CD4-positive, alpha-beta T cell treated with Interferon alpha-2 for 1 hour (primary cell): Measurements from ENCODE around the gene CLDN19.

ENCODE experiments used
- DNase-seq, 2 donors: peaks; one replicate each; pipeline ENCODE4 v3.0.0-alpha.2; 2020 to 2022

Gene CLDN19

DNA sequence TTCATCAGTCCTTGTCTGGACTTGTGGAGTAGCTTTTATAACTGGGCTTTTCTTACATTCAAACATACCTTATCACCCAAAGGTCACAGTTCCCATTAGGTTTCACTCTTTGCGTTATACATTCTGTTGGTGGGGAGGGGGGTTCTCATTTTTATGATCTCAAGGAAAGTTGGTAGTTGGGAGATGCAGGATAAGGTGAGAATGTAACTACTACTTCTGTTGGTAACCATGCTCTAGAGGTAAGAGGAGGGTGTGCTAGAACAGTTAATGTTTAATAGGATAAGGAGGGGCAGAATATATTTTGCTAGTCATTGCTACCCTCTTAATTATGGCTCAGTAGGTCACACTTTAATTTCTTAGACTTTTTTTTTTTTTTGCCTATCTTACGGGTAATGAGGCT, 47.1 kb downstream of the CLDN19 start:
- no peak for DNase-seq

- no peak for DNase-seq
These were observed 47.6 kb downstream of the CLDN19 start for GRCh38 chr1:42692461-42692860.

GRCh38 chr1:42691157-42691498, 48.9 kb downstream of the CLDN19 start:
- no peak for DNase-seq

- no peak for DNase-seq
These were observed 49.4 kb downstream of the CLDN19 start for GRCh38 chr1:42690477-42691156.

DNA sequence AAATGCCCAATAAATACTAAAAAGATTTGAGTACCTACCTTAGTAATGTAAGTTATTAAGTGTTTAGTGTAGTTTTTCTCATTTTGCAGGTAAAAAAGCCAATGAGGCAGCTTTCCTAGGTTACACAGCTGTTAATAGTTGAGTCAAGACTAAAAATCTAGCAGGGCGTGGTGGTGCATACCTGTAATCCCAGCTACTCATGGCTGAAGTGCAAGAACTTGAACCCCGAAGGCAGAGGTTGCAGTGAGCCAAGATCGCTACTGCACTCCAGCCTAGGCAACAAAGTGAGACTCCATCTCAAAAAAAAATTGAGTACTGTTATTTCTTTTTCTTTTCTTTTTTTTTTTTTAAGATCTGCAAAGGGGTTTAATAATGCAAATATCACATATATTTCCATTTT, 50.1 kb downstream of the CLDN19 start:
- DNase-seq, result no peak

- no peak for DNase-seq
These were observed 53.6 kb downstream of the CLDN19 start for GRCh38 chr1:42686418-42686817.

DNA sequence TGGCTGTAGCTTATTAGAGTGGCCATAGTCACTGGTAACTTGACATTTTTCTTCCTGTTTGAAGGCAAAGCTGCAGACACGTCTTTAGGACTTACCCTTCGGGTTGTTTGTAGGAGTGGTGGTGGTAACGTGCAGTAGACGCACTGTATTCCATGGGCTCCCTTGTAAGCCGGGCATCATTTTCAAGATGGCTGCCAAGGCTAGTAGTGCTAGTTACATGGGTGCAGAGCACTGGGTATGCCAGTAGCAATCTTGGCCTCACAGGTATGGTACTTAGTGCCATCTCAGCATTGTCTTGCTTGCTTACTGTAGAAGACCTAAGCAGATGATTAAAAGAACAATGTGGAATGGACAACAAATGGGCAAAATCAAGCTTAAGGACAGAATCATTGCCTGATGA, 55.9 kb downstream of the CLDN19 start:
- DNase-seq, result peak in 1 of 2 donors; percentile 17
